ENCODE measurements around the gene SLC2A10.

- TF ChIP-seq TARDBP (IDR thresholded peaks at IDR 0.05) (no peak), FOXM1 (IDR thresholded peaks at IDR 0.05; ENCODE audit: borderline replicate concordance) (no peak), CTBP1 (IDR thresholded peaks at IDR 0.05; ENCODE audit: borderline replicate concordance) (no peak), SP1 (IDR thresholded peaks at IDR 0.05) (no peak)
These were observed 8.5 kb downstream of the SLC2A10 start for GRCh38 chr20:46717818-46718541.

All from HEK293T (cell line).